Hepatocyte (in vitro differentiated cells): ENCODE data around the gene FUT7.

Experiments used
- EZH2 ChIP-seq: fragments of 200-600 bp; sonication (generic); IDR thresholded peaks from 2 replicates; pipeline ENCODE4 v1.6.1; 2016; ENCODE audit warnings: antibody characterized with exemption, mild to moderate bottlenecking, borderline replicate concordance
- EZH2phosphoT487 ChIP-seq: fragments of 200-600 bp; sonication (generic); IDR thresholded peaks from one replicate; pipeline ENCODE4 v1.6.1; 2018; ENCODE audit warnings: antibody characterized with exemption, mild to moderate bottlenecking, low read depth, moderate library complexity; ENCODE audit not compliant: unreplicated experiment, severe bottlenecking
- TF ChIP-seq, protein P1 (sequence below): fragments of 200-600 bp; sonication (generic); IDR thresholded peaks from 2 replicates; pipeline ENCODE4 v1.5.1; 2016; ENCODE audit warnings: antibody characterized with exemption, mild to moderate bottlenecking; ENCODE audit not compliant: poor library complexity

DNA sequence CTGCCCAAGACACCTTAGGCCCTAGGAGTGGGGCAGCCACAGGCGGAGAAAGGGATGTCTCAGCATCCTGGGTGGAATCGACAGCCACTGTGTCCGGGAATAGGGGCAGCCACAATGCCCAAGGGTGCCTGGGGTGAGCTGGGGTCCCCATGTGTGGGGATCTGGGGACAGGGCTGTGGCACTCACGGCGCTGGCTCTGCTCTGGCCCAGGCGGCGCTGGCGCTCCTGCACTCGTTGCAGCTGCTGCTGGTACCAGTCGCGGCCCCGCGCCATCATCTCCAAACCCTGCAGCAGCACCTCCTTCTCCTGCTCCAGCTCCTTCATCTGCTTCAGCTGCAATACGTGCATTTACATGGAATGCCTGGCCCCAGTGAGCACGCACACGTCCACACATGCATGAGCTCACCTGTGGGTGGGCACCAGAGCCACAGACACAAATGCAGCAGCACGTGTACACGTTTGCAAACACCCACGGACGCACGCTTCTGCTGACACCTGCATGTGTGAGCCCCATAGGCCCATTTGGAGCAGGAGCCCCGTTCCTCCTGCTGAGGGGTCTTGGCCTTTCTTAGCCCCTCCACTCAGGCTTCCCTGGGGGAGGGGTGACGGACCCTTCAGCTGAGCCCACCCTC is 33.6 kb upstream of the FUT7 start:
- TF ChIP-seq, protein P1, sequence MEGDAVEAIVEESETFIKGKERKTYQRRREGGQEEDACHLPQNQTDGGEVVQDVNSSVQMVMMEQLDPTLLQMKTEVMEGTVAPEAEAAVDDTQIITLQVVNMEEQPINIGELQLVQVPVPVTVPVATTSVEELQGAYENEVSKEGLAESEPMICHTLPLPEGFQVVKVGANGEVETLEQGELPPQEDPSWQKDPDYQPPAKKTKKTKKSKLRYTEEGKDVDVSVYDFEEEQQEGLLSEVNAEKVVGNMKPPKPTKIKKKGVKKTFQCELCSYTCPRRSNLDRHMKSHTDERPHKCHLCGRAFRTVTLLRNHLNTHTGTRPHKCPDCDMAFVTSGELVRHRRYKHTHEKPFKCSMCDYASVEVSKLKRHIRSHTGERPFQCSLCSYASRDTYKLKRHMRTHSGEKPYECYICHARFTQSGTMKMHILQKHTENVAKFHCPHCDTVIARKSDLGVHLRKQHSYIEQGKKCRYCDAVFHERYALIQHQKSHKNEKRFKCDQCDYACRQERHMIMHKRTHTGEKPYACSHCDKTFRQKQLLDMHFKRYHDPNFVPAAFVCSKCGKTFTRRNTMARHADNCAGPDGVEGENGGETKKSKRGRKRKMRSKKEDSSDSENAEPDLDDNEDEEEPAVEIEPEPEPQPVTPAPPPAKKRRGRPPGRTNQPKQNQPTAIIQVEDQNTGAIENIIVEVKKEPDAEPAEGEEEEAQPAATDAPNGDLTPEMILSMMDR, result no peak
- TF ChIP-seq EZH2, result no peak
- no peak for TF ChIP-seq EZH2phosphoT487
